ENCODE results near the gene OPCML.
A peak's percentile ranks its signal among the peaks of the same experiment; 100 is the strongest.

OPCML gene

DNA sequence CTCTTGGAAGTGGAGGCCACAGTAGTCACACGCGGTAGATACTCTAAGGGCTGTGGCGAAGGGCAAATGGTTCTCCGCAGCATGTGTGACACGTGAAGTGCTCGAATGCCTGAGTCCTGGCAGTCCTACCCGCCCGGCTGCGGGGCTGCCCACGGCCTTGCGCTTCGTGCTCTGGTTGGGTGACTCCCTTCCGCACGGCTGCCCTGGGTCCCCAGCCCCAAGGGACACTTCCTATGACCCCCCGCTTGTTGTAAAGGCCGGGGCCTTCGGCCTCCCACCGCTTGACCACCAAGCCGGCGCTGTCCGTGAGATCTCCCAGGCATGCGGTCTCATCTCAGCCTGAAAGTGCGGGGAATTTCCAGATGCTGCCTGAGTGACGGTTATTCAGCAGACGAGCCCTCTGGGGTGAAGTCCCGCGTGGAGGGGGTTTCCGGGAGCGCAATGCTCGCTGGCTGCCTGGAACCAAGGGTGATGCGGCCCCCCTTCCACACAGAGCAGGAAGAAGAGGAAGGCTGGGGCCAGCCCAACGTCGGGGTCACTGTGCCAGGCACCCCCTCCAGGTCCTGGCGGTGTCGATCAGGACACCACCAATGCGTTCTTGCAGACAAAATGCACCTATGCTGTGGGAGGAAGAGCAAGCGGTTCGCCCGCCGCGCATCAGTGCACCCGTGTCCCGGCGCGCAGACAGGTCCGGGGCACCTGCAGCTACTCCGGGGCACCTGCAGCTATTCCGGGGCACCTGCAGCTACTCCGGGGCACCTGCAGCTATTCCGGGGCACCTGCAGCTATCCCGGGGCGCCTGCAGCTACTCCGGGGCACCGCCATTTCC lies 171.2 kb downstream of the OPCML start:
- Histone ChIP-seq H3K9ac (ENCODE audit: low read length) (no peak overlapping the region), H3K4me1 (ENCODE audit: control insufficient read depth, insufficient read depth, low read length) (no peaks in the 10 kb centered on the region), H3K27ac (ENCODE audit: low read depth, low read length) (no peak overlapping the region), H3K27me3 (ENCODE audit: control insufficient read depth, insufficient read depth, low read length) (no peaks in the 10 kb centered on the region), H3K36me3 (ENCODE audit: control insufficient read depth, insufficient read depth, low read length) (no peaks in the 10 kb centered on the region), H3K4me3 (ENCODE audit: low read depth, low read length) (no peak overlapping the region), H3K9me3 (ENCODE audit: control insufficient read depth, insufficient read depth, low read depth, low read length) (no peaks in the 10 kb centered on the region)

DNA sequence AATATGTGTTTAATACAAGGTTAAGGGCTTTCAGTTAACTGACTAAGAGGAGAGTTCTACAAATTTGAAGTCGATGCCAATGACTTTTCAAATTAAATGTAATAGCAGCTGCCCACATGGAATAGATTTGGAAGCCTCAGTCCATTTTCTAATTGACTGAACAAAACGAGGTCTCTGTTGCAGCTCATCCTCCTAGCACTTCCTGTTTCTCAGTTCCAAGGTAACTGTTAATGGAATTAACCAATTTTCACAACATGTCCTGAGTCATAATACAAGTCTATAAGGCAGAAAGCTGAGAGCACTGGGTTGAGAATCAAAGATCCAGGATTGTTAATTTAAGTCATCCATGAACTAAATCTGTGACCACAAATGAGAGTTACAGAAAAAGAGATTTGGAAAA lies 177.2 kb downstream of the OPCML start:
- H3K9ac ChIP-seq (ENCODE audit: low read length), result no peak overlapping the region
- H3K4me1 ChIP-seq (ENCODE audit: control insufficient read depth, insufficient read depth, low read length), result no peaks in the 10 kb centered on the region
- H3K27me3 ChIP-seq (ENCODE audit: control insufficient read depth, insufficient read depth, low read length), result no peaks in the 10 kb centered on the region
- no peak overlapping the region for H3K4me3 ChIP-seq (ENCODE audit: low read depth, low read length)
- no peaks in the 10 kb centered on the region for H3K36me3 ChIP-seq (ENCODE audit: control insufficient read depth, insufficient read depth, low read length)
- no peaks in the 10 kb centered on the region for H3K9me3 ChIP-seq (ENCODE audit: control insufficient read depth, insufficient read depth, low read depth, low read length)
- H3K27ac ChIP-seq (ENCODE audit: low read depth, low read length), result no peak overlapping the region

DNA sequence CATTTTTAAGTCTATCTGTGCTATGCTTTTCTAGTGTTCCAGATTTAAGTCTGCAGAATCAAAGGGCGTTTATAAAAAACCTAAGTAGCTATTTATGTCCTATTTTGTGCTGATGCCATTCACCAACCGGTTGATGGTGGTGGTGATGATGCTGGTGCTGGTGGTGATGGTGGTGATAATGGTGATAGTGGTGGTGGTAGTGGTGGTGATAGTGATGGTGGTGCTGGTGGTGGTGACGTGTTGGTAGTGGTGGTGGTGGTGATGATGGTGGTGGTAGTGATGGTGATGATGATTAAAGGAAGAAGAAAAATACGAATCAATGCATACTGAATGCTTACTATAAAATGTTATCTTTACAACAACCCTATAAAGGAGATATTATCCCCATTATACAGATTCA lies 178.2 kb downstream of the OPCML start:
- Histone ChIP-seq H3K36me3 (ENCODE audit: control insufficient read depth, insufficient read depth, low read length) (no peaks in the 10 kb centered on the region), H3K4me1 (ENCODE audit: control insufficient read depth, insufficient read depth, low read length) (no peaks in the 10 kb centered on the region), H3K9ac (ENCODE audit: low read length) (no peak overlapping the region), H3K9me3 (ENCODE audit: control insufficient read depth, insufficient read depth, low read depth, low read length) (no peaks in the 10 kb centered on the region), H3K4me3 (ENCODE audit: low read depth, low read length) (no peak overlapping the region), H3K27me3 (ENCODE audit: control insufficient read depth, insufficient read depth, low read length) (no peaks in the 10 kb centered on the region), H3K27ac (ENCODE audit: low read depth, low read length) (no peak overlapping the region)

DNA sequence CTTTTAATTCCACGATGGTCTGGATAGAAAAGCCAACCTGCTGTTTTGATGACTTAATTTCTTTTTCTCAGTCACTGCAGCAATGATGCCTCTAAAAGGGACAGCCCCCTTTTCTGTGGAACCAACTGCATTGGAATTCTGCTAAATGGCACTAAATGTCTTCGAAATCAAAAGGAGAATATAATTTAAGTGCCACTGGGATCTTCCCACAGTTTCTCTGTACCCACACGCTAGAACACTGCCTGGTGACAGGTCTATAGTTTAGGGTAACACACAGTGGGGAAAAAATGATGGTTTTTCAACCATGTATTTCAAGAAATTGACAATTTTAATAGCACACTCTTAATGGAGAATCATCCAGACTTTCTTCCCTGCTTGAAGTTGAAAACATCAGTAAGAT lies 182.3 kb downstream of the OPCML start:
- no peak overlapping the region for H3K4me3 ChIP-seq (ENCODE audit: low read depth, low read length)
- no peaks in the 10 kb centered on the region for H3K9me3 ChIP-seq (ENCODE audit: control insufficient read depth, insufficient read depth, low read depth, low read length)
- no peaks in the 10 kb centered on the region for H3K36me3 ChIP-seq (ENCODE audit: control insufficient read depth, insufficient read depth, low read length)

DNA sequence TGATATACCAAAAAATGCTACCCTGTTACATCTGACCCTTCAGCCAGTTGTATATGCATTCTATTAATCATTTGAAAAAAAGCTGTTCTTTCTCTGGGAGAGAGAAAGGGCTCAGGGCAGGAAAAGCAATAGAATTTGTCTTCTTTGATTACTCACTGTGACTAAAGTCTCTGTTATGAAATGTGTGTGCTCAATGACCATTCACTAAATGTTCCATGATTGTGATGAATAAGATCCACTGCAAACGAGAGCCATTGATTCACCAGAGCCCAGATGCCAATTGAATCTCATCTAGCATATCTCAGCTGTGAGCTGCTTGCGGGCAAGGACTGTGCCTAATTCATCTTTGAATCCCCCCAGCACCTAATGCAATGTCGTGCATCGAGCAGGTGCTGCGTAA lies 184.3 kb downstream of the OPCML start:
- Histone ChIP-seq H3K9ac (ENCODE audit: low read length) (no peak overlapping the region), H3K27me3 (ENCODE audit: control insufficient read depth, insufficient read depth, low read length) (no peaks in the 10 kb centered on the region), H3K4me1 (ENCODE audit: control insufficient read depth, insufficient read depth, low read length) (peaks cover 11% of the 10 kb centered on the region), H3K27ac (ENCODE audit: low read depth, low read length) (no peak overlapping the region), H3K36me3 (ENCODE audit: control insufficient read depth, insufficient read depth, low read length) (no peaks in the 10 kb centered on the region), H3K9me3 (ENCODE audit: control insufficient read depth, insufficient read depth, low read depth, low read length) (no peaks in the 10 kb centered on the region), H3K4me3 (ENCODE audit: low read depth, low read length) (no peak overlapping the region)

More for the DNA sequence above, 182.3 kb downstream of the OPCML start:
- Histone ChIP-seq H3K9ac (ENCODE audit: low read length) (no peak overlapping the region), H3K4me1 (ENCODE audit: control insufficient read depth, insufficient read depth, low read length) (no peaks in the 10 kb centered on the region), H3K27me3 (ENCODE audit: control insufficient read depth, insufficient read depth, low read length) (no peaks in the 10 kb centered on the region), H3K27ac (ENCODE audit: low read depth, low read length) (no peak overlapping the region)

DNA sequence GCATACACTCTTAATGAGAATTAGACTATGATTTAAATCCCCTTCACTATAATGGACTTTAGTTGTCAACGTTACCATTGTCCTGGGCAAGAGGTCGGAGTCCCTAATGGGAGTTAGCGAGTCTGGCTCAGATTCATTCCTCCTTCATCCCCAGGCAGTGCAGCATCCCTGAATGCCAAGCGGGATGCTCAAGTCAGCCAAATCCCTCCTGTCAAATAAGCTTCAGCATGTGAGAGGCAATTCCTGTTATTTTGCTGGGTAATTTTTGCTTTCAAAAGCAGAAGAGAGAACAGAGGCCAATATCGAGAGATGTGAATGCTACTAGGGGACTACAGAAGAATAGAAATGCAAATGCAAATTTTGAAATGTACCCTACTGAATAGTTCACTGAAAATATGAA lies 186.2 kb downstream of the OPCML start:
- Histone ChIP-seq H3K27me3 (ENCODE audit: control insufficient read depth, insufficient read depth, low read length) (no peaks in the 10 kb centered on the region), H3K9me3 (ENCODE audit: control insufficient read depth, insufficient read depth, low read depth, low read length) (no peaks in the 10 kb centered on the region), H3K4me1 (ENCODE audit: control insufficient read depth, insufficient read depth, low read length) (peaks cover 11% of the 10 kb centered on the region), H3K36me3 (ENCODE audit: control insufficient read depth, insufficient read depth, low read length) (no peaks in the 10 kb centered on the region), H3K4me3 (ENCODE audit: low read depth, low read length) (no peak overlapping the region), H3K9ac (ENCODE audit: low read length) (no peak overlapping the region), H3K27ac (ENCODE audit: low read depth, low read length) (no peak overlapping the region)

DNA sequence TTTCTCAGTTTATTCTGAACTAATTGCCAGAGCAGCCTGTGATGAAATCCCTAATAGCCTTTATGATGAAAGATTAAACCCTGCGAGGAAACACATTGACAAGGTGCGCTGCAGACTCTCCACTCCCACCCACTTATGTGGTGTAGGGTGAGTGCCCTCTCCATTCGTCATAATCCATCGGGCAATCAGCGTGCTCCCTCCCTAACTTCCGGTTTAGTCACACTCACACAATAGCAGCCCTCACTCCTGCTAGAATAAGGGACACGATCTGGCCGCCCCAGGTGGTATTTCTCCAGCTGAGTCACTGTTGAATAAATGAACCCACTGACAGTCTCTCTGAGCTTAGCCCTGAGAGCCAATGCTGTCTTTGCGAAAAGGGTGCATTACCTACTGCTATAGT lies 188.3 kb downstream of the OPCML start:
- Histone ChIP-seq H3K4me1 (ENCODE audit: control insufficient read depth, insufficient read depth, low read length) (peaks cover 11% of the 10 kb centered on the region), H3K9me3 (ENCODE audit: control insufficient read depth, insufficient read depth, low read depth, low read length) (no peaks in the 10 kb centered on the region), H3K4me3 (ENCODE audit: low read depth, low read length) (no peak overlapping the region), H3K27me3 (ENCODE audit: control insufficient read depth, insufficient read depth, low read length) (no peaks in the 10 kb centered on the region), H3K9ac (ENCODE audit: low read length) (no peak overlapping the region), H3K36me3 (ENCODE audit: control insufficient read depth, insufficient read depth, low read length) (no peaks in the 10 kb centered on the region), H3K27ac (ENCODE audit: low read depth, low read length) (no peak overlapping the region)

DNA sequence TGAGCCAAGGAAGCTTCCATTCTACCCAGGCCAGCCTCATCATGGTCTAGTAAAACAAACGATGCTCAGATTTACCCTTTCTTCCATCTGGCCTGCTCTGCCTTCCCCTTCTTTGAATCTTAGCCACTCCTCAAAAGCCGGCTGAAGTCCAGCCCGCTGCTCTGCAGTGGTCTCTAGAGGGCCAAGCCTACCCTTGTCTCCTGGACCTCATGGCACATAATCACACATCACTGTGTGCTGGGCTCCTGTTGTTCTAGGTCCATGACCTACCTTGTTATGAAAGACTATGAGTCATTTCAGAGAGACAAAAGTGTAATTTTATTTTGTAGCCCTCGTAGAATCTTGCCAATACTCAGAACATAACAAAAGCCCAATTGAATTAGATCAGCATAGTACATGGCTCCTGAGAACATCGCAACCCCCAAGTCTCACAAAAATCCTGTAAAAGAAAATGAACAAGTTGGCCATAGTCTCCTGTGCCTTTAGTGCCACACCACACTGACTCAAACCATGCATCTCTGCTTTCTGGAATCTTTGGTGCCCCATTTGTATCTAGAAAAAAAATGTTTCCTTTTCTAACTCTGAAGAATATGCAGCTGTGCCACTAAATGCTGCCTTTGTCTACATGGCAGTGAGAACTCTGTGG lies 192.7 kb downstream of the OPCML start:
- H3K27me3 ChIP-seq (ENCODE audit: control insufficient read depth, insufficient read depth, low read length), result no peaks in the 10 kb centered on the region
- no peak overlapping the region for H3K27ac ChIP-seq (ENCODE audit: low read depth, low read length)
- no peak overlapping the region for H3K4me3 ChIP-seq (ENCODE audit: low read depth, low read length)
- H3K9ac ChIP-seq (ENCODE audit: low read length), result no peak overlapping the region
- no peaks in the 10 kb centered on the region for H3K36me3 ChIP-seq (ENCODE audit: control insufficient read depth, insufficient read depth, low read length)
- H3K4me1 ChIP-seq (ENCODE audit: control insufficient read depth, insufficient read depth, low read length), result peaks cover 21% of the 10 kb centered on the region
- no peaks in the 10 kb centered on the region for H3K9me3 ChIP-seq (ENCODE audit: control insufficient read depth, insufficient read depth, low read depth, low read length)

DNA sequence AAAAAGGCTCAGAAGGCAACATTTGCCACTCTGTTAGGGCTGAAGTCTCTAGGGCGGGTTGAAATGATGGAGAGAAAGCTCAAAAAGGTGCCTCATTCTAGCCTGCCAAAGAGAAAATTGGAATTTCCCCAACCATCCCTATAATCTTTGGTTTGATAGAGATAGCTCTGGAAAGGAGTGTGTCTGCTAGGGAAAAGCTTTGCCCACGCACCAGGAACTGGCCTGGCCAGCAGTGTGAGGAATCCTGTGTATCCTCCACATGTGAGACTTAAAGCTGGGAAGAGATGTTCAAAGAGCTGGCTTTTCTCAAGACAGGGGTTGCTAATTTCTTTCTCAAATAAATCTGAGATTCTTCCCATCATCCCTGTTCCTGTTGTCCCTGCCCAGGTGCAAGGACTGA lies 193.7 kb downstream of the OPCML start:
- Histone ChIP-seq H3K9me3 (ENCODE audit: control insufficient read depth, insufficient read depth, low read depth, low read length) (no peaks in the 10 kb centered on the region), H3K27me3 (ENCODE audit: control insufficient read depth, insufficient read depth, low read length) (no peaks in the 10 kb centered on the region), H3K36me3 (ENCODE audit: control insufficient read depth, insufficient read depth, low read length) (no peaks in the 10 kb centered on the region), H3K4me1 (ENCODE audit: control insufficient read depth, insufficient read depth, low read length) (peaks cover 12% of the 10 kb centered on the region), H3K27ac (ENCODE audit: low read depth, low read length) (no peak overlapping the region), H3K4me3 (ENCODE audit: low read depth, low read length) (no peak overlapping the region), H3K9ac (ENCODE audit: low read length) (no peak overlapping the region)

DNA sequence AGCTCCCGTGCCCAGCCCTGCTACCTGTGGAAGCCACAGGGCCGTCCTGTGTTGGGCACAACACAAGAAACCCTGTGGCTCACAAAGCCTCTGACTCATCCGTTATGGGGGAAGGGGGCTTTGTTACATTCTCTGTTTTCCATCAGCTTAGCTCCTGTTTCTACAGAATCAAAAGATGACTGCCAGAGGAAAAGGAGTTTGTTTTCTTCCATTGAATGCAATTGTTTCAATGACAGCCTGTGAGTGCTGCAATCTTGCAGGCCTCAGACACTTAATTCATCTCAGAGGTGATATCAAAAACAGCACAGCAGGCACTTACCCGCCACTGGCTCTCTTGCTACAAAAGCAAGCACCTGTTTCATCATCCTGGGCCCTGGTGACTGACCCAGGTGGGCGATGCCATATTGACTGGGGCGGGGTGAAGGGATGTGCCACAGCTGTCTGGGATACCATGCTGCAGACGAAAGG lies 194.3 kb downstream of the OPCML start:
- H3K27me3 ChIP-seq (ENCODE audit: control insufficient read depth, insufficient read depth, low read length), result no peaks in the 10 kb centered on the region
- no peaks in the 10 kb centered on the region for H3K9me3 ChIP-seq (ENCODE audit: control insufficient read depth, insufficient read depth, low read depth, low read length)
- peaks cover 12% of the 10 kb centered on the region for H3K4me1 ChIP-seq (ENCODE audit: control insufficient read depth, insufficient read depth, low read length)
- H3K27ac ChIP-seq (ENCODE audit: low read depth, low read length), result peak overlapping the region; percentile 37; the same call in 1 of the 2 replicates
- no peak overlapping the region for H3K9ac ChIP-seq (ENCODE audit: low read length)
- H3K36me3 ChIP-seq (ENCODE audit: control insufficient read depth, insufficient read depth, low read length), result no peaks in the 10 kb centered on the region
- H3K4me3 ChIP-seq (ENCODE audit: low read depth, low read length), result no peak overlapping the region

DNA sequence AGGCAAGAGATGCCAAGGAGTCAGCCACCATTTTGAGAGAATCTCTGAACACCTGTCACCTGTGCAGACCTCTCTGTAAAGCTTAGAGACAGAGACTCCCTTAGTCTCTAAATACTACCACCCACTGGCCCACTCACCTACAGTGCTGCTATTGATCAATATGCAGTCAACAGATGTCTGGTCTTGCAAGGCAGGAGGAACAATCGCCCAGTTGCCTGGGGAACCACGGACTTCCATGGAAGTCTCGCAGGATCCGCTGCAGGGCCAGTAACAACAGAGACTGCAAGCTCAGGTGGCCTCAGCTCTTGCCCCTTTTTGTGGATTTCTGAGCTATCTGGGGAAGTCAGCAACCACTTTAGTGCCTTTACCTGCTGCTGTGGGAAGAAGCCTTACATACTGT lies 195.1 kb downstream of the OPCML start:
- H3K9me3 ChIP-seq (ENCODE audit: control insufficient read depth, insufficient read depth, low read depth, low read length), result no peaks in the 10 kb centered on the region
- H3K4me3 ChIP-seq (ENCODE audit: low read depth, low read length), result no peak overlapping the region
- H3K27me3 ChIP-seq (ENCODE audit: control insufficient read depth, insufficient read depth, low read length), result no peaks in the 10 kb centered on the region
- no peak overlapping the region for H3K9ac ChIP-seq (ENCODE audit: low read length)
- no peaks in the 10 kb centered on the region for H3K36me3 ChIP-seq (ENCODE audit: control insufficient read depth, insufficient read depth, low read length)
- no peak overlapping the region for H3K27ac ChIP-seq (ENCODE audit: low read depth, low read length)
- H3K4me1 ChIP-seq (ENCODE audit: control insufficient read depth, insufficient read depth, low read length), result peaks cover 12% of the 10 kb centered on the region
